ENCODE results near the gene TMEM54.

TMEM54 gene

DNA sequence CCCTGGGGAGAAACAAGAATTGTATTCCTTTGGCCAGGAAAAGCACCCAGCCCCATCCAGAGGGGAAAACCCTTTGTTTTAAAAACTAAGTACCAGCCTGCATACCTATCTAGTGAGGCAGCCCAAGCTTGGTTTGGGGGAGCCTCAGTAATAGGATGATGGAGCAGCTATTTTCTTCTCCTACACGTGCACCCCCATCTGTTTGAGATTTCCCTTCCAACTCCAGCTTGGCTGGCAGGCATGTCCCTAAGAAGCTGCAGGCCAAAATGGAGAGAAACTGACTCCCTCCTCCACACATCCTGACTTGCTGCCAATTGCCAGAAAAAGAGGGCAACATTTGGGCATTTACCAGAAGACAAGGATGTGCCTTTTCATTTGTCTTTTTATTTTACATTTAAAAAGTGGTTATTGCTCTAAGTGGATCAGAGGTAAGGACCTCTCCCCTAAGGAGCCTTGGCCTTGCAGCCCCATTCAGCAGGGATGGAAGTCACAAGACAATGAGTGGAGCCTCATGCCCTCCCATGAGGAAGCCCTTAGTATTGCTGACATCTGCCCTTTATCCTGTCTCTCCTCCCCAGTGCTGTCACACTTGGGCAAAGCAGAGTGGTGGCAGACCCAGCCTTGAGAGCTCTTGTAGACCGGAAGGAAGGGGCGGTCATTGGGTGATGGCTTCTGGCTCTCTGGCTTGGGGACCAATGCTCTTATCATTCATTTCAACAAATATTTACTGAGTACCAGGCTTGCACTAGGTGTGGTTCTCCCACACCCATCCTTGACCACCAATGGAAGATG is 39.1 kb downstream of the TMEM54 start:
- DNase-seq, result no peak

DNA sequence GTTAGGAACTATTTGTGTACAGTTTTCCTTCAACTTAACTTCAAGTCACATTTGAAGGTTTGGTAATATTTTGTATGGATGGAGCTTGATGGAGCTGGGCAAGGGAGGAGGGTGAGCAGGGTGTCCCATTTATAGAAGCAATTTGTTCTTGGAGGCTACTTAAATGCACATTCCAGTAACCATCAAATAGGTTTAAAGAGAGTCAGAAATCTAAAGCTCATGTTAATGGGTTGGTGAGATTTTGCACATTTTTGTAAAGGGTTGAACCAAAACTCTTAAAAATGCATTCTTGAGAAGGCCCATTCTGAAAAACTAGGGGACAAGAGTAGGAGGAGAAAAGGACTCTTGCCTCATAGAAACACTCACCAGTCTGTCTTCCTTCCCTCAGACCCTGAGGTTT is 40.6 kb downstream of the TMEM54 start:
- DNase-seq, result no peak

DNA sequence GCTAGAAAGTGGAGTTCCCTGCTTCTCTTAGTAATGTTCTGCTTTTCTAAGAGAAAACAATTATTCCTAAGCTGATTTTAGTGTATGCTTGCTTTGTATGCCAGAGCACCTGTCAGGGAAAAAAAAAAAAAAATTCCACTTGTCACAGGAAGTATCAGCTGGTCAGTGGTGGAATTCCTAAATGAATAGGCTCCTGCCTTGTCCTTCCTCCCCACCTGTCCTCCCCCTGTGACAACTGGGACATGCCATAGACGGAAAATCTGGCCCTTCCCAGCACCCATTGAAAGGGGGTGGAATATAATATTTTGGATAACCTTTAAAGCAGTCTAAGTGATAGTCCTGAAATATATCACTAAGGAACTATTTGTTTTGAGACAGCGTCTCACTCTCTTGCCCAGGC is 41.3 kb downstream of the TMEM54 start:
- no peak for DNase-seq

DNA sequence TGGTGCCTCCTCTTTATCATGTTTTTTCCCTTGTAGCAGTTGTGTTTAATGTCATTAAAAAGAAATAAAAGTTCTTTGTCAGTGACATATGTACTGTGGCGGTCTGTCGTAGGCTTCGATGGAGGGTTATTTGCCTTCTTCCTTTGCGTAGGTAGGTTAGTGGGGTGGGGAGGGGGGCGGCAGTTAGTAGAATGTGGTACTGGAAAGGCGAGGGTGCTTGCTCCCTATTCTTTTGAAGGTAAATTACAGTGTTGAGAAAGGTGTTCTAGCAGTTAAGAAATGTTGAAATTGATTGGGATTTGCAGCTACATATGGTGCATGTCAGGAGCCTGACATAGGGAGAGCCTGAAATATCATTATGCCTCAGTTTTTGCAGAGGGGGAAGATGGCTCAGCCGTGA is 42.4 kb downstream of the TMEM54 start:
- no peak for DNase-seq

DNA sequence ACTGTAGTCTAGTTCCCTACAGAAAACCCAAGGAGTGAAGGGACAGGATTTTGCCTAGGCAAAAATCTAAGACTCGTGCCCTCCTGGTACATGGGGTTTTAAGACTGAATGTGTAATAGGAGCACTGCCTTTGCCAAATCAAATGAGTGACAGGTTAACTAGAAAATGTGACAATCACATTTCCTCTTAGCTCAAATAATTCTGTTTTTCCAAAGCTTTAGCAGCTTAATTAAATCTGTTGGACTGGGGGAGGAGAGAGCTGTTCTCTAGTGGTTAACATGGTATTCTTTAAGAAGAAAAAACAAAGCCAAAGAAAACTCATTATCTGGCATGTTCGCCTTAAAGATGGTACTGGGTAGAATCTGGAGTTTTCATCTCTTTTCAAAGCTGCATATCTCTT is 43.1 kb downstream of the TMEM54 start:
- DNase-seq, result no peak

DNA sequence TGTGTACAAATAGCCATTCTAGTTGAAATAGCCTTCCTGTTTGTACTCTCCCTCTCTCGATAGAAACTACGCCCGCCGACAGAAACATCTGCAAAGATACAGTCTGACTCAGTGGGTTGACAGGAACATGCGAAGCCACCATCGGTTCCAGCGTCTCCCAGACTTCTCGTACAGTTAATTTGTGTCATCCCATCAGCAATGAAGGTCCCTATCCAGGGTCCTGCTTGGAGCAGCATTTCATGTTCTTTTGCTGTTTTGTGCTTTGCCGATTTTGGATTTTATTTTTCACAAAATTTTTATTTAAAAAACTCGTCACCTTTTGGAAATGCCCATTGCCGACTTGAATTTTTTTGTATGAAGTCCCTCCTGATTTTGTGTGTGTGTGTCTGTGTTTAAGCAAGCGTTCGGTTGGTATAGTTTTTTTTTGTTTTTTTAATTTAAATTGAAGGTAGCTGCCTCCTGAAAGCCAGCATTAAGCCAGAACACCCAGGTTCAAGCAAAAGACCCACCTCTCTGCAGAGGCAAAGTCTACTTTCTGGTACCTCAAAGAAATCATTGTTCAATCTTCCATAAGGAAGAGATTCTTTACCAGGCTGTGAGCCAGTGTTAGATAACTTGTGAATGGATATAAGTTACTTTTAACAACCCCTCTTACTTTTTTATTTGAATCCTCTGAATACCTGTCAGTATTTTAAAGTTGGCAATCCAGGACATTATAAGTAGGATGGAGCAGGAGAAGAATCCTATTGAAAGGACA is 45.1 kb downstream of the TMEM54 start:
- no peak for DNase-seq

DNA sequence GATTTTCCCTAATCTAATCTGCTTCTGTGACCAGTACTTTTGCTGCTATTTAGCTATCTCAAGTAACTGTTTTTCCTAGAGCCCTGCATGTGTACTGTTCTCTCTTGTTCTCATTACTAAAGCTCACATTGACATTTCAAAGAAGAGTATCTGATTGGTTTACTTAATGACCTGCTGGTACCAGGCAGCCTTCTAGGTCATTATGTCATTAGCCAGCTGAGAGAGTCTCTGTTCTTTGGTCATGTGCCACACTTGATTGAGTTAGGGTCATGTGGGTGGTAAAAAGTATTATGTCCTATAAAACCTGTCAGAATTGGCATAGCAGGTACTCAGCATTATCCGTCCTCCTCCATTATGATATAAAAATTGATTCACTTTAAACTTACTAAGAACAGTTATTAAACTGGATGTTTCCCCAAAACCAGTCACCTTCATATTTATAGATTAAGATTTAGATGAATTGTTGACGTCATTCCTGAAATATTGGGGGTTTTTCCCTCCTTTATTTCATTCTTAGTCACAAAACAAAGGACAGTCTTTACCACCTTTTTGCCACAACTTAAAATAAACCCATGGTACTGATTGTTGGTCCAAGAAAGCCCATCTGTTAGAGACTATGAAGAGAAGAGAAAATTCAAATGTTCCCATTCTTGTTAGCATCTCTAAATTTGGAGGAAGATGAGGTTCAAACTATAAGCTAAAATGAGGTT is 52.7 kb downstream of the TMEM54 start:
- no peak for DNase-seq

Data from OCI-M1 (cell line).